Lower leg skin (tissue), 3 donors: ENCODE measurements around the gene CCDC187.

Experiments used
- POLR2A ChIP-seq, 2 donors: fragments of 450-650 bp; IDR thresholded peaks; one replicate each; pipeline ENCODE4 v1.6.1; 2016 to 2017; ENCODE audit warnings: antibody characterized with exemption in 2 of 2, mild to moderate bottlenecking in 1 of 2, moderate library complexity in 1 of 2
- TF ChIP-seq, protein P1 (sequence below), 3 donors: fragments of 450-650 bp; IDR thresholded peaks; one replicate each; pipeline ENCODE4 v1.5.1; 2016; ENCODE audit warnings: antibody characterized with exemption in 3 of 3, mild to moderate bottlenecking in 3 of 3, moderate library complexity in 2 of 3

DNA sequence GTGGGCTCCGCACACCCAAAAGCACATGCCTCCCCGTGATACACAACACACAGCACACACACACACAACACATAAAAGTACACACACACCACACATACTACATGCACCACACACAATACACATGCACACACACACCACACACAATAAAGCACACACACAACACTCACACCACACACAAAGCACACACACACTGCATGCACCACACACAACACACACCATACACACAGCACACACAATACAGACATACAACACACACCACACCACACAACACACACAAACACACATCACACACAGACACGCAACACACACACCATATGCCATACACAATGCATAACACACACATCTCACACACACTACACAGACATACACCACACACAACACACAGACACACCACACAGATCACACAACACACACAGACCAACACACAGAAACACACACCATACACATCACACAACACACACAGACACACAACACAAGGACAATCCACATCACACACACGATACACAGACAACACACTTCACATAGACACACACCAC lies 3.4 kb upstream of the CCDC187 start:
- TF ChIP-seq POLR2A (IDR thresholded peaks at IDR 0.05) = no peak
- TF ChIP-seq, protein P1, sequence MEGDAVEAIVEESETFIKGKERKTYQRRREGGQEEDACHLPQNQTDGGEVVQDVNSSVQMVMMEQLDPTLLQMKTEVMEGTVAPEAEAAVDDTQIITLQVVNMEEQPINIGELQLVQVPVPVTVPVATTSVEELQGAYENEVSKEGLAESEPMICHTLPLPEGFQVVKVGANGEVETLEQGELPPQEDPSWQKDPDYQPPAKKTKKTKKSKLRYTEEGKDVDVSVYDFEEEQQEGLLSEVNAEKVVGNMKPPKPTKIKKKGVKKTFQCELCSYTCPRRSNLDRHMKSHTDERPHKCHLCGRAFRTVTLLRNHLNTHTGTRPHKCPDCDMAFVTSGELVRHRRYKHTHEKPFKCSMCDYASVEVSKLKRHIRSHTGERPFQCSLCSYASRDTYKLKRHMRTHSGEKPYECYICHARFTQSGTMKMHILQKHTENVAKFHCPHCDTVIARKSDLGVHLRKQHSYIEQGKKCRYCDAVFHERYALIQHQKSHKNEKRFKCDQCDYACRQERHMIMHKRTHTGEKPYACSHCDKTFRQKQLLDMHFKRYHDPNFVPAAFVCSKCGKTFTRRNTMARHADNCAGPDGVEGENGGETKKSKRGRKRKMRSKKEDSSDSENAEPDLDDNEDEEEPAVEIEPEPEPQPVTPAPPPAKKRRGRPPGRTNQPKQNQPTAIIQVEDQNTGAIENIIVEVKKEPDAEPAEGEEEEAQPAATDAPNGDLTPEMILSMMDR (IDR thresholded peaks at IDR 0.05) = peak in 1 of 3 donors; percentile 50
